Lower leg skin (tissue), 3 donors: ENCODE measurements around the gene CSN1S1.

Source experiments
- POLR2A ChIP-seq, 2 donors: fragments of 450-650 bp; IDR thresholded peaks; one replicate each; pipeline ENCODE4 v1.6.1; 2016 to 2017; ENCODE audit warnings: antibody characterized with exemption in 2 of 2, mild to moderate bottlenecking in 1 of 2, moderate library complexity in 1 of 2
- TF ChIP-seq, protein P1 (sequence below), 3 donors: fragments of 450-650 bp; IDR thresholded peaks; one replicate each; pipeline ENCODE4 v1.5.1; 2016; ENCODE audit warnings: antibody characterized with exemption in 3 of 3, mild to moderate bottlenecking in 3 of 3, moderate library complexity in 2 of 3

DNA sequence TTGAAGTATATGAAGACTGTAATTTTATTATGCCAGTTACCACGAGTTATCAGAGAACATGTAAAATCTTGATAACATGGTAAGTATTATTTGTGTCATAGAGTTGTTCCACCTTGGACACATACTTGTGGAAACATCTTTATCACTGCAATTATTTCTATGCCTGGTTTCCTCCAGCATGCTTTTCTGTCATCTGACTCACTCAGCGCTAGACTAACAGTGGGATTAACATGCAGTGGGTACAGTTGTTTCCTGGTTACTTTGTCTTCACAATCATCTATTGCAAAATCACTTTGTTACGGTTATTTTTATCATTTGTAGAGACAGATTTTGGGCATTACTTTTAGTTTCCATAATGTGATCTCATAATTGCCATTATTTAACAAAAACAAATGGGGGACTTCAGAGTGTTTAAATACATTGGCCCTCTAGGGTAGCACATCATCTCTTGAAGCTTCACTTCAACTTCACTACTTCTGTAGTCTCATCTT, 64.7 kb downstream of the CSN1S1 start, which contains the start of gene STATH:
- TF ChIP-seq, protein P1, sequence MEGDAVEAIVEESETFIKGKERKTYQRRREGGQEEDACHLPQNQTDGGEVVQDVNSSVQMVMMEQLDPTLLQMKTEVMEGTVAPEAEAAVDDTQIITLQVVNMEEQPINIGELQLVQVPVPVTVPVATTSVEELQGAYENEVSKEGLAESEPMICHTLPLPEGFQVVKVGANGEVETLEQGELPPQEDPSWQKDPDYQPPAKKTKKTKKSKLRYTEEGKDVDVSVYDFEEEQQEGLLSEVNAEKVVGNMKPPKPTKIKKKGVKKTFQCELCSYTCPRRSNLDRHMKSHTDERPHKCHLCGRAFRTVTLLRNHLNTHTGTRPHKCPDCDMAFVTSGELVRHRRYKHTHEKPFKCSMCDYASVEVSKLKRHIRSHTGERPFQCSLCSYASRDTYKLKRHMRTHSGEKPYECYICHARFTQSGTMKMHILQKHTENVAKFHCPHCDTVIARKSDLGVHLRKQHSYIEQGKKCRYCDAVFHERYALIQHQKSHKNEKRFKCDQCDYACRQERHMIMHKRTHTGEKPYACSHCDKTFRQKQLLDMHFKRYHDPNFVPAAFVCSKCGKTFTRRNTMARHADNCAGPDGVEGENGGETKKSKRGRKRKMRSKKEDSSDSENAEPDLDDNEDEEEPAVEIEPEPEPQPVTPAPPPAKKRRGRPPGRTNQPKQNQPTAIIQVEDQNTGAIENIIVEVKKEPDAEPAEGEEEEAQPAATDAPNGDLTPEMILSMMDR (IDR thresholded peaks at IDR 0.05): no peak
- no peak for TF ChIP-seq POLR2A (IDR thresholded peaks at IDR 0.05)
